H9 (cell line): ENCODE data around the gene RAB11A. TPM values are rescaled to one million over a fixed set of nuclear protein-coding genes. Genes with fewer than 3 reads are reported as not detected.
A peak's percentile ranks its signal among the peaks of the same experiment; 100 is the strongest.

ENCODE experiments used
- DNase-seq: peaks from one replicate; pipeline ENCODE4 v3.0.0-alpha.2; 2017
- H2AFZ ChIP-seq: one replicate; pipeline ENCODE4 v1.6.1; 2013; ENCODE audit warnings: mild to moderate bottlenecking, low read length, control low read depth, moderate library complexity
- H2AK5ac ChIP-seq: 2 replicates; pipeline ENCODE4 v1.6.1; 2013; ENCODE audit warnings: low read length, control low read depth, mixed read lengths; ENCODE audit not compliant: insufficient read length
- H2BK120ac ChIP-seq: one replicate; pipeline ENCODE4 v1.6.1; 2013; ENCODE audit warnings: low read depth, mild to moderate bottlenecking, low read length, control low read depth, inconsistent platforms; ENCODE audit not compliant: poor library complexity, severe bottlenecking
- H2BK12ac ChIP-seq: 2 replicates; pipeline ENCODE4 v1.6.1; 2013; ENCODE audit warnings: low read length, control low read depth, mixed read lengths, low read depth; ENCODE audit not compliant: insufficient read length
- H2BK15ac ChIP-seq: 2 replicates; pipeline ENCODE4 v1.6.1; 2013; ENCODE audit warnings: low read depth, low read length, control low read depth
- H2BK20ac ChIP-seq: one replicate; pipeline ENCODE4 v1.6.1; 2013; ENCODE audit warnings: low read depth, mild to moderate bottlenecking, low read length, control low read depth, inconsistent platforms; ENCODE audit not compliant: poor library complexity, severe bottlenecking
- H2BK5ac ChIP-seq: 2 replicates; pipeline ENCODE4 v1.6.1; 2013; ENCODE audit warnings: low read length, control low read depth, mixed read lengths; ENCODE audit not compliant: insufficient read length
- H3K14ac ChIP-seq: 2 replicates; pipeline ENCODE4 v1.6.1; 2013; ENCODE audit warnings: low read length, control low read depth; ENCODE audit not compliant: insufficient read depth
- H3K18ac ChIP-seq: 2 replicates; pipeline ENCODE4 v1.6.1; 2013; ENCODE audit warnings: low read depth, mild to moderate bottlenecking, mixed read lengths, low read length, control low read depth; ENCODE audit not compliant: insufficient read length
- H3K23ac ChIP-seq: 2 replicates; pipeline ENCODE4 v1.6.1; 2013; ENCODE audit warnings: low read length, control low read depth, mixed read lengths, low read depth; ENCODE audit not compliant: insufficient read length
- H3K23me2 ChIP-seq: 2 replicates; pipeline ENCODE4 v1.6.1; 2013; ENCODE audit warnings: low read depth, mild to moderate bottlenecking, mixed read lengths, low read length, control low read depth; ENCODE audit not compliant: insufficient read length, poor library complexity, severe bottlenecking
- H3K27ac ChIP-seq: 2 replicates; pipeline ENCODE4 v1.5.1; 2013; ENCODE audit warnings: low read length, control low read depth, mixed read lengths, low read depth; ENCODE audit not compliant: insufficient read length
- H3K27me3 ChIP-seq: 2 replicates; pipeline ENCODE4 v1.6.1; 2013; ENCODE audit warnings: low read length, control low read depth, inconsistent platforms; ENCODE audit not compliant: insufficient read depth
- H3K4ac ChIP-seq: 2 replicates; pipeline ENCODE4 v1.6.1; 2013; ENCODE audit warnings: low read depth, mild to moderate bottlenecking, control low read depth, inconsistent platforms, low read length, moderate library complexity
- H3K4me1 ChIP-seq: 2 replicates; pipeline ENCODE4 v1.6.1; 2013; ENCODE audit warnings: low read length, control low read depth, inconsistent platforms; ENCODE audit not compliant: insufficient read depth
- H3K4me2 ChIP-seq: 2 replicates; pipeline ENCODE4 v1.6.1; 2013; ENCODE audit warnings: low read length, control low read depth, mixed read lengths; ENCODE audit not compliant: insufficient read length, insufficient read depth
- H3K56ac ChIP-seq: 2 replicates; pipeline ENCODE4 v1.6.1; 2013; ENCODE audit warnings: low read depth, mild to moderate bottlenecking, mixed read lengths, low read length, control low read depth; ENCODE audit not compliant: insufficient read length
- H3K79me1 ChIP-seq: 2 replicates; pipeline ENCODE4 v1.6.1; 2013; ENCODE audit warnings: low read depth, mild to moderate bottlenecking, moderate library complexity, low read length, control low read depth, inconsistent platforms; ENCODE audit not compliant: insufficient read depth, poor library complexity, severe bottlenecking
- H3K79me2 ChIP-seq: 2 replicates; pipeline ENCODE4 v1.6.1; 2013; ENCODE audit warnings: low read length, control low read depth, inconsistent platforms; ENCODE audit not compliant: insufficient read depth
- H3K9ac ChIP-seq: 2 replicates; pipeline ENCODE4 v1.6.1; 2013; ENCODE audit warnings: low read length, control low read depth, mixed read lengths; ENCODE audit not compliant: insufficient read length; ENCODE audit errors: extremely low read depth
- H3K9me3 ChIP-seq: one replicate; pipeline ENCODE4 v1.6.1; 2013; ENCODE audit warnings: low read depth, low read length, inconsistent platforms; ENCODE audit not compliant: control insufficient read depth
- H3T11ph ChIP-seq: one replicate; pipeline ENCODE4 v1.6.1; 2013; ENCODE audit warnings: mild to moderate bottlenecking, low read length, control low read depth, inconsistent platforms
- H4K20me1 ChIP-seq: one replicate; pipeline ENCODE4 v1.6.1; 2013; ENCODE audit not compliant: control insufficient read depth, insufficient read length, insufficient read depth
- H4K5ac ChIP-seq: 2 replicates; pipeline ENCODE4 v1.6.1; 2013; ENCODE audit warnings: low read depth, mild to moderate bottlenecking, mixed read lengths, low read length, control low read depth; ENCODE audit not compliant: insufficient read length
- H4K8ac ChIP-seq: replicated peaks from 2 replicates; pipeline ENCODE4 v1.6.1; 2013; ENCODE audit warnings: low read length, control low read depth, mixed read lengths, low read depth; ENCODE audit not compliant: insufficient read length
- H4K91ac ChIP-seq: 2 replicates; pipeline ENCODE4 v1.6.1; 2013; ENCODE audit warnings: low read depth, mild to moderate bottlenecking, moderate library complexity, mixed read lengths, low read length, control low read depth; ENCODE audit not compliant: insufficient read length
- H3K27ac Mint-ChIP-seq, 3 experiments: 2 replicates in 2 of 3; 3 replicates in 1 of 3; pipeline ENCODE4 v1.8.0; 2020 to 2021; ENCODE audit warnings: mixed read lengths in 3 of 3, mild to moderate bottlenecking in 1 of 3, moderate library complexity in 1 of 3
- H3K27me3 Mint-ChIP-seq: 2 replicates; pipeline ENCODE4 v1.8.0; 2021; ENCODE audit warnings: low read depth, mild to moderate bottlenecking, moderate library complexity, mixed read lengths
- H3K36me3 Mint-ChIP-seq, 3 experiments: 2 replicates in 2 of 3; 3 replicates in 1 of 3; pipeline ENCODE4 v1.8.0; 2020 to 2021; ENCODE audit warnings: low read depth in 3 of 3, mixed read lengths in 3 of 3; ENCODE audit not compliant: insufficient read depth in 1 of 3
- H3K4me1 Mint-ChIP-seq, 2 experiments: 2 replicates each; pipeline ENCODE4 v1.8.0; 2020; ENCODE audit warnings: mixed read lengths in 2 of 2
- H3K4me3 Mint-ChIP-seq, 2 experiments: 2 replicates in 1 of 2; 3 replicates in 1 of 2; pipeline ENCODE4 v1.8.0; 2020 to 2021; ENCODE audit warnings: mild to moderate bottlenecking in 2 of 2, mixed read lengths in 2 of 2, moderate library complexity in 1 of 2
- H3K9me3 Mint-ChIP-seq, 2 experiments: 2 replicates in 1 of 2; 3 replicates in 1 of 2; pipeline ENCODE4 v1.8.0; 2020; ENCODE audit warnings: mild to moderate bottlenecking in 2 of 2, mixed read lengths in 2 of 2, moderate library complexity in 1 of 2
- CTCF ChIP-seq: fragments of 200-600 bp; sonication (generic); conservative IDR thresholded peaks from 3 replicates; pipeline ENCODE4 v1.8.0; 2021; ENCODE audit warnings: antibody characterized with exemption, mild to moderate bottlenecking
- WGBS: extraction: QIAGEN DNeasy Blood & Tissue Kit; methylation state at CpG from one replicate; pipeline ENCODE4 v1.1.7; 2013; ENCODE audit warnings: missing lambda C conversion rate, low lambda C conversion rate, mixed read lengths; ENCODE audit not compliant: insufficient read length; ENCODE audit errors: extremely low coverage; 5-methylcytosine and 5-hydroxymethylcytosine counted together
- total RNA-seq: library from RNA; stranded (reverse); gene quantifications from 2 replicates; pipeline ENCODE4 v1.2.1, GENCODE V29; 2021

The RAB11A gene
- total RNA-seq, 1 experiment from 2014 or later, result 217 TPM

- H3K4me2 ChIP-seq, result no peak overlapping the region
- Mint-ChIP-seq H3K36me3 (peaks cover 0 to 3% (median 0%) of the 10 kb centered on the region in 3 experiments; a peak in 3 of 7 replicates), H3K27ac (peak overlapping the region in 2 of 3 experiments; percentile 1 to 81; a peak in 2 of 7 replicates), H3K4me3 (no peak overlapping the region), H3K4me1 (peaks cover 25 to 30% of the 10 kb centered on the region in 2 experiments), H3K27me3 (no peaks in the 10 kb centered on the region), H3K9me3 (peaks cover 0 to 3% of the 10 kb centered on the region in 2 experiments; a peak in 3 of 5 replicates)
- H3K9me3 ChIP-seq, result no peaks in the 10 kb centered on the region
- no peak overlapping the region for H3K14ac ChIP-seq
- no peaks in the 10 kb centered on the region for H3K79me2 ChIP-seq
- no peaks in the 10 kb centered on the region for H3K23me2 ChIP-seq
- H3K79me1 ChIP-seq, result no peaks in the 10 kb centered on the region
- H2AFZ ChIP-seq, result no peak overlapping the region
- no peaks in the 10 kb centered on the region for H3K27me3 ChIP-seq
- peak; percentile 38 for DNase-seq
- H3K27ac ChIP-seq, result no peak overlapping the region
- no peak overlapping the region for H4K91ac ChIP-seq
- H3T11ph ChIP-seq, result no peak overlapping the region
- no peak overlapping the region for H3K9ac ChIP-seq
- no peak overlapping the region for H3K23ac ChIP-seq
- H2BK120ac ChIP-seq, result no peak overlapping the region
- H2BK5ac ChIP-seq, result no peak overlapping the region
- H3K4ac ChIP-seq, result no peak overlapping the region
- no peak overlapping the region for H4K8ac ChIP-seq
- no CpG with 5 or more reads among the region's 3 CpGs for WGBS
- H2BK12ac ChIP-seq, result peak overlapping the region; percentile 30
- no peak overlapping the region for H2AK5ac ChIP-seq
- H4K20me1 ChIP-seq, result no peaks in the 10 kb centered on the region
- H3K18ac ChIP-seq, result no peak overlapping the region
- TF ChIP-seq CTCF, result no peak
- no peak overlapping the region for H4K5ac ChIP-seq
- no peak overlapping the region for H2BK15ac ChIP-seq
- H3K4me1 ChIP-seq, result peaks cover 2% of the 10 kb centered on the region; the same call in 1 of the 2 replicates
- H2BK20ac ChIP-seq, result no peak overlapping the region
- H3K56ac ChIP-seq, result no peak overlapping the region
Observed at GRCh38 chr15:65827065-65827464, 42.2 kb upstream of the RAB11A start.
